HG03442 (cell line): ENCODE results near the gene HMGB3.
"Not testable (repeated sequence)": the region's sequence is repeated elsewhere in the genome, so short reads cannot be mapped to it uniquely, and the experiment has no call there.

Experiments
- ATAC-seq: cut with Tn5 transposase; IDR thresholded peaks from one replicate; pipeline ENCODE4 v1.9.1; 2021; ENCODE audit warnings: mild to moderate bottlenecking, moderate library complexity; ENCODE audit not compliant: unreplicated experiment

Gene HMGB3

GRCh38 chrX:150982788-150983520, at the start of gene HMGB3:
Gene HMGB3, plus strand, starts transcription at chrX:150983335. Its CDS starts 2,265 bp downstream, at chrX:150985600.
- peak; percentile 96 for ATAC-seq

GRCh38 chrX:150933945-150934350, 49.2 kb upstream of the HMGB3 start:
- no peak for ATAC-seq

GRCh38 chrX:150934453-150934852, 48.7 kb upstream of the HMGB3 start:
- ATAC-seq: no peak

- no peak for ATAC-seq
These were observed 47.7 kb upstream of the HMGB3 start for GRCh38 chrX:150935467-150935866.

GRCh38 chrX:150936556-150936955, 46.6 kb upstream of the HMGB3 start:
- ATAC-seq: no peak

- no peak for ATAC-seq
These were observed 42.2 kb upstream of the HMGB3 start for GRCh38 chrX:150940844-150941495.

GRCh38 chrX:150941580-150941979, 41.6 kb upstream of the HMGB3 start:
- ATAC-seq: no peak

- no peak for ATAC-seq
These were observed 40.1 kb upstream of the HMGB3 start for GRCh38 chrX:150942942-150943594.

- ATAC-seq: no peak
These were observed 38.9 kb upstream of the HMGB3 start for GRCh38 chrX:150944233-150944632.

- ATAC-seq: no peak
These were observed 28.2 kb upstream of the HMGB3 start for GRCh38 chrX:150954951-150955350.

GRCh38 chrX:150955590-150955989, 27.5 kb upstream of the HMGB3 start:
- no peak for ATAC-seq

- no peak for ATAC-seq
These were observed 25.0 kb upstream of the HMGB3 start for GRCh38 chrX:150958177-150958576.

- no peak for ATAC-seq
These were observed 23.6 kb upstream of the HMGB3 start for GRCh38 chrX:150959557-150959956.

GRCh38 chrX:150961631-150962030, 21.5 kb upstream of the HMGB3 start:
- no peak for ATAC-seq

- ATAC-seq: not testable (repeated sequence)
These were observed 18.7 kb upstream of the HMGB3 start for GRCh38 chrX:150964416-150964815.

- no peak for ATAC-seq
These were observed 16.9 kb upstream of the HMGB3 start for GRCh38 chrX:150966235-150966634.

- no peak for ATAC-seq
These were observed 16.4 kb upstream of the HMGB3 start for GRCh38 chrX:150966742-150967141.

GRCh38 chrX:150967786-150968185, 15.3 kb upstream of the HMGB3 start:
- ATAC-seq: no peak

GRCh38 chrX:150968862-150969720, 14.0 kb upstream of the HMGB3 start:
- ATAC-seq: no peak

- no peak for ATAC-seq
These were observed 10.7 kb upstream of the HMGB3 start for GRCh38 chrX:150972450-150972849.
